PC-9 (cell line): Measurements from ENCODE around the gene SENP3. TPM values are rescaled to one million over a fixed set of nuclear protein-coding genes. Genes with fewer than 3 reads are reported as not detected.

Source experiments
- BruUV-seq: library from RNA; stranded (reverse); fragments of 400-500 nt; replicated peaks from 2 replicates; lab custom pipeline; 2021; lab: Mats Ljungman, UMichigan
- CTCF ChIA-PET: fragments of 300-600 bp; sonication (Branson Sonifier 250); formaldehyde crosslinking; loops from one replicate; lab custom pipeline; 2022; ENCODE audit warnings: antibody characterized with exemption; lab: Charles Lee
- POLR2A ChIA-PET: fragments of 300-600 bp; sonication (Branson Sonifier 250); formaldehyde crosslinking; loops from one replicate; lab custom pipeline; 2022; ENCODE audit warnings: antibody characterized with exemption; ENCODE audit not compliant: unreplicated experiment; lab: Charles Lee
- DNase-seq, 2 experiments: peaks; one replicate each; pipeline versions ENCODE4 v3.0.0 to v3.0.0-alpha.2; 2015 to 2022; ENCODE audit warnings: mixed read lengths in 1 of 2
- H2AFZ ChIP-seq: fragments of 200-600 bp; sonication (generic); 2 replicates; pipeline ENCODE4 v1.8.1; 2017; ENCODE audit warnings: antibody characterized with exemption
- H3F3A ChIP-seq: fragments of 200-600 bp; sonication (generic); 2 replicates; pipeline ENCODE4 v1.8.1; 2017; ENCODE audit warnings: antibody characterized with exemption, mild to moderate bottlenecking, low read depth; ENCODE audit not compliant: insufficient read depth
- H3K27ac ChIP-seq: fragments of 200-600 bp; sonication (generic); 2 replicates; pipeline ENCODE4 v1.6.1; 2016; ENCODE audit warnings: mixed run types
- H3K27me3 ChIP-seq: fragments of 200-600 bp; sonication (generic); 2 replicates; pipeline ENCODE4 v1.6.1; 2016; ENCODE audit warnings: low read depth, mixed run types; ENCODE audit not compliant: insufficient read depth
- H3K36me3 ChIP-seq: fragments of 200-600 bp; sonication (generic); 2 replicates; pipeline ENCODE4 v1.6.1; 2016; ENCODE audit warnings: low read depth, mixed run types
- H3K4me1 ChIP-seq: fragments of 200-600 bp; sonication (generic); replicated peaks from 2 replicates; pipeline ENCODE4 v1.6.1; 2016; ENCODE audit warnings: mixed run types; ENCODE audit not compliant: insufficient read depth
- H3K4me2 ChIP-seq: fragments of 200-600 bp; sonication (generic); 2 replicates; pipeline ENCODE4 v1.6.1; 2017; ENCODE audit warnings: mixed run types
- H3K4me3 ChIP-seq: fragments of 200-600 bp; sonication (generic); 2 replicates; pipeline ENCODE4 v1.6.1; 2016; ENCODE audit warnings: mixed run types
- H3K79me2 ChIP-seq: fragments of 200-600 bp; sonication (generic); 2 replicates; pipeline ENCODE4 v1.6.1; 2017; ENCODE audit warnings: low read depth, mixed run types
- H3K9me2 ChIP-seq: fragments of 200-600 bp; sonication (generic); 2 replicates; pipeline ENCODE4 v1.8.1; 2017; ENCODE audit warnings: mild to moderate bottlenecking; ENCODE audit not compliant: insufficient read depth
- H3K9me3 ChIP-seq: fragments of 200-600 bp; sonication (generic); 2 replicates; pipeline ENCODE4 v1.8.1; 2016; ENCODE audit warnings: low read depth; ENCODE audit not compliant: insufficient read depth
- H4K20me1 ChIP-seq: fragments of 200-600 bp; sonication (generic); 2 replicates; pipeline ENCODE4 v1.8.1; 2017; ENCODE audit not compliant: insufficient read depth
- CTCF ChIP-seq: fragments of 200-600 bp; sonication (generic); conservative IDR thresholded peaks from 2 replicates; pipeline ENCODE4 v1.6.1; 2017; ENCODE audit warnings: mixed run types, antibody characterized with exemption, mild to moderate bottlenecking, moderate library complexity
- EZH2 ChIP-seq: fragments of 200-600 bp; sonication (generic); IDR thresholded peaks from 2 replicates; pipeline ENCODE4 v1.8.0; 2017; ENCODE audit warnings: antibody characterized with exemption, low read depth
- intact Hi-C: fragments of 100-400 bp; cut with micrococcal nuclease; formaldehyde crosslinking; loops from one replicate; pipeline ENCODE4 v1.10.0; 2022; ENCODE audit not compliant: unreplicated experiment
- total RNA-seq: library from RNA; stranded (reverse); gene quantifications from 2 replicates; pipeline ENCODE4 v1.2.3, GENCODE V29; 2021

The SENP3 gene
- total RNA-seq, 1 experiment from 2014 or later: 72.4 TPM

- peak; percentile 50 to 83 for DNase-seq
- Histone ChIP-seq H3K4me2 (peak overlapping the region; percentile 93), H3K27me3 (no peaks in the 10 kb centered on the region), H3K4me1 (peaks cover 39% of the 10 kb centered on the region), H3K4me3 (peak overlapping the region; percentile 91), H3K27ac (peak overlapping the region; percentile 90), H2AFZ (no peak overlapping the region), H4K20me1 (peaks cover 49% of the 10 kb centered on the region), H3K9me2 (no peaks in the 10 kb centered on the region), H3K9me3 (no peaks in the 10 kb centered on the region), H3K79me2 (peaks cover 51% of the 10 kb centered on the region), H3F3A (peaks cover 59% of the 10 kb centered on the region), H3K36me3 (peaks cover 35% of the 10 kb centered on the region)
- TF ChIP-seq EZH2 (no peak), CTCF (no peak)
- POLR2A ChIA-PET: interaction anchor here (0.6 to 1.0 kb wide), 3 partner anchors 10 to 184 kb away, joined by 6 to 11 read pairs (median 10); partner anchors contain the start of gene MPDU1
- intact Hi-C loops: loop anchor here (2.0 to 5.0 kb wide), 3 partner anchors 13 to 171 kb away; partner anchors contain the start of genes FXR2 and TMEM256
- CTCF ChIA-PET: interaction anchor here (0.7 kb wide), 1 partner anchor 310 kb away, joined by 3 read pairs; no protein-coding TSS in a partner anchor
- no TSS peak for BruUV-seq
Measured at GRCh38 chr17:7573324-7574080, 11.8 kb downstream of the SENP3 start.

DNA sequence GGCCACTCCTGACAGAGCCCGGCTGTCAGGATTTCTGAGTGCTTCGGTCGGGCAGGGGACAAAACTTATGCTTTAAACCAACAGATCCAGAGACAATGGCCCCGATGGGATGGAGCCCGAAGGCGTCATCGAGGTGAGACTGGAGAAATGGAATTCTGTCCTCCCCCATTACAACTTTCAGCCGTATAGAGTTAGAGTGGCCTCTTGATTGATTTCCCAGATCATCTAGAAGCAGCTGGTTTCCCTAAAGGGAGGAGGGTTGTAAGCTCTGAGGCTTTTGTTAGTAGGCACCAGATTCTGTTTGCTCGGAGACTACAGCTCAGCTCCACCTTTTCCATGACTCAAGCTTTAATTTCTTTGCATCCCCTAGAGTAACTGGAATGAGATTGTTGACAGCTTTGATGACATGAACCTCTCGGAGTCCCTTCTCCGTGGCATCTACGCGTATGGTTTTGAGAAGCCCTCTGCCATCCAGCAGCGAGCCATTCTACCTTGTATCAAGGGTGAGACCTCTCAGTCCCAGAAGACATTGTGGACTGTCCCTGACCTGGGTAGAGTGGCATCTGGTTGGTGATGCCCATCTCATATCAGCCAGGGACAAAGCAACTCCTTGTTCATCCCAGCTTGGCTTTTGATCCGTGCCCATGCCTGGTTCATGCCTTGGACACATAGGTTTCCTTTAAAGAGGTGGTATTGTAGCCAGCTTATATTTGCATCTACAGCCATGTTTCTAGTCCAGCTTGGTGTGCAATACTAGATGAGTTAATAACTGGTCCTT, 12.6 kb downstream of the SENP3 start:
- H3K9me3 ChIP-seq: no peaks in the 10 kb centered on the region
- no peaks in the 10 kb centered on the region for H3K9me2 ChIP-seq
- peaks cover 51% of the 10 kb centered on the region for H3K79me2 ChIP-seq
- TF ChIP-seq CTCF (no peak), EZH2 (no peak)
- H3F3A ChIP-seq: peaks cover 65% of the 10 kb centered on the region
- peaks cover 35% of the 10 kb centered on the region for H3K36me3 ChIP-seq
- H4K20me1 ChIP-seq: peaks cover 54% of the 10 kb centered on the region
- TSS peak; percentile 28 for BruUV-seq
- ChIA-PET POLR2A (interaction anchor here (0.6 to 1.0 kb wide), 4 partner anchors 9 to 311 kb away, joined by 4 to 33 read pairs (median 8); partner anchors contain the start of gene MPDU1), CTCF (interaction anchor here (0.6 to 0.7 kb wide), 2 partner anchors 16 to 311 kb away, joined by 3 to 13 read pairs; no protein-coding TSS in a partner anchor)
- peak overlapping the region; percentile 90 for H3K27ac ChIP-seq
- H2AFZ ChIP-seq: no peak overlapping the region
- H3K4me2 ChIP-seq: peak overlapping the region; percentile 93
- no peak for DNase-seq
- H3K4me3 ChIP-seq: peak overlapping the region; percentile 91
- intact Hi-C loops: loop anchor here (5.0 kb wide), 1 partner anchor 172 kb away; the partner anchor contains the start of gene TMEM256
- no peaks in the 10 kb centered on the region for H3K27me3 ChIP-seq
- peaks cover 45% of the 10 kb centered on the region for H3K4me1 ChIP-seq

GRCh38 chr17:7575481-7575883, 13.8 kb downstream of the SENP3 start:
- Histone ChIP-seq H3K4me2 (peak overlapping the region; percentile 93), H3K36me3 (peaks cover 35% of the 10 kb centered on the region), H4K20me1 (peaks cover 54% of the 10 kb centered on the region), H3K79me2 (peaks cover 58% of the 10 kb centered on the region), H3K27ac (peak overlapping the region; percentile 59), H3K27me3 (no peaks in the 10 kb centered on the region), H3F3A (peaks cover 73% of the 10 kb centered on the region), H3K4me3 (peak overlapping the region; percentile 91; the same call in 1 of the 2 replicates), H3K4me1 (peaks cover 55% of the 10 kb centered on the region), H3K9me3 (no peaks in the 10 kb centered on the region), H2AFZ (no peak overlapping the region), H3K9me2 (no peaks in the 10 kb centered on the region)
- DNase-seq: no peak
- intact Hi-C loops: no loop called here
- BruUV-seq: no TSS peak
- ChIA-PET POLR2A (interaction anchor here (0.6 to 0.7 kb wide), 2 partner anchors 99 to 519 kb away, joined by 3 to 6 read pairs; no protein-coding TSS in a partner anchor), CTCF (no interaction called here)
- TF ChIP-seq EZH2 (no peak), CTCF (no peak)
